GM23338 (cell line): ENCODE measurements around the gene GLRX. TPM values are rescaled to one million over a fixed set of nuclear protein-coding genes. Genes with fewer than 3 reads are reported as not detected.

Experiments
- ATAC-seq: fragments of 200-7000 bp; cut with Tn5 transposase; 3 replicates; pipeline ENCODE4 v1.9.1; 2020
- DNase-seq: peaks from one replicate; pipeline ENCODE4 v3.0.0-alpha.2; 2015; ENCODE audit warnings: low spot score
- H2AFZ ChIP-seq: fragments of 200-600 bp; sonication (generic); 2 replicates; pipeline ENCODE4 v1.8.0; 2016; ENCODE audit warnings: antibody characterized with exemption, mild to moderate bottlenecking, moderate library complexity
- H3F3A ChIP-seq: fragments of 200-600 bp; sonication (generic); replicated peaks from 2 replicates; pipeline ENCODE4 v1.8.0; 2017; ENCODE audit warnings: antibody characterized with exemption, mixed run types, low read depth
- H3K27ac ChIP-seq: fragments of 200-600 bp; sonication (generic); 2 replicates; pipeline ENCODE4 v1.6.1; 2016; ENCODE audit warnings: low read depth
- H3K27me3 ChIP-seq: fragments of 200-600 bp; sonication (generic); 2 replicates; pipeline ENCODE4 v1.8.0; 2016; ENCODE audit warnings: mild to moderate bottlenecking, mixed run types, moderate library complexity; ENCODE audit not compliant: insufficient read depth
- H3K36me3 ChIP-seq: fragments of 200-600 bp; sonication (generic); 2 replicates; pipeline ENCODE4 v1.8.0; 2016; ENCODE audit warnings: mild to moderate bottlenecking; ENCODE audit not compliant: insufficient read depth
- H3K4me1 ChIP-seq: fragments of 200-600 bp; sonication (generic); 2 replicates; pipeline ENCODE4 v1.8.0; 2016; ENCODE audit warnings: mild to moderate bottlenecking, moderate library complexity; ENCODE audit not compliant: insufficient read depth
- H3K4me2 ChIP-seq: fragments of 200-600 bp; sonication (generic); 2 replicates; pipeline ENCODE4 v1.7.1; 2017; ENCODE audit warnings: mixed run types
- H3K4me3 ChIP-seq: fragments of 200-600 bp; sonication (generic); 2 replicates; pipeline ENCODE4 v1.6.1; 2016; ENCODE audit warnings: mixed run types
- H3K79me2 ChIP-seq: fragments of 200-600 bp; sonication (generic); replicated peaks from 2 replicates; pipeline ENCODE4 v1.8.0; 2017; ENCODE audit warnings: mild to moderate bottlenecking; ENCODE audit not compliant: insufficient read depth
- H3K9me2 ChIP-seq: fragments of 200-600 bp; sonication (generic); 2 replicates; pipeline ENCODE4 v1.8.0; 2017; ENCODE audit not compliant: insufficient read depth
- H4K20me1 ChIP-seq: fragments of 200-600 bp; sonication (generic); replicated peaks from 2 replicates; pipeline ENCODE4 v1.8.0; 2017; ENCODE audit warnings: mild to moderate bottlenecking; ENCODE audit not compliant: insufficient read depth
- H3K27ac Mint-ChIP-seq: 2 replicates; pipeline ENCODE4 v1.8.0; 2020; ENCODE audit warnings: inconsistent platforms, mild to moderate bottlenecking, moderate library complexity, mixed read lengths
- H3K27me3 Mint-ChIP-seq: 3 replicates; pipeline ENCODE4 v1.8.0; 2022; ENCODE audit warnings: low read depth, mild to moderate bottlenecking, moderate library complexity, mixed read lengths, inconsistent platforms; ENCODE audit not compliant: insufficient read depth, poor library complexity
- H3K36me3 Mint-ChIP-seq: 3 replicates; pipeline ENCODE4 v1.8.0; 2021; ENCODE audit warnings: low read depth, mild to moderate bottlenecking, inconsistent platforms, moderate library complexity, mixed read lengths
- H3K4me1 Mint-ChIP-seq: 3 replicates; pipeline ENCODE4 v1.8.0; 2020; ENCODE audit warnings: mild to moderate bottlenecking, inconsistent platforms, mixed read lengths
- H3K4me3 Mint-ChIP-seq: 3 replicates; pipeline ENCODE4 v1.8.0; 2021; ENCODE audit warnings: moderate library complexity, mild to moderate bottlenecking, inconsistent platforms, mixed read lengths
- H3K9me3 Mint-ChIP-seq: 3 replicates; pipeline ENCODE4 v1.8.0; 2020; ENCODE audit warnings: moderate library complexity, mild to moderate bottlenecking, inconsistent platforms, mixed read lengths
- CREB1 ChIP-seq: fragments of 250-450 bp; sonication (Bioruptor Pico); IDR thresholded peaks from 2 replicates; pipeline ENCODE4 v1.5.0; 2020; ENCODE audit warnings: low read depth, mild to moderate bottlenecking, moderate library complexity
- CTCF ChIP-seq, 2 experiments: fragments of 200-600 bp in 1 of 2; sonication (generic) in 1 of 2; conservative IDR thresholded peaks; 2 replicates each; pipeline versions ENCODE4 v1.5.1 to v1.6.1; 2016 to 2017; ENCODE audit warnings: antibody characterized with exemption in 2 of 2, low read depth in 2 of 2, mild to moderate bottlenecking in 2 of 2, moderate library complexity in 1 of 2
- EZH2 ChIP-seq: fragments of 200-600 bp; sonication (generic); IDR thresholded peaks from one replicate; pipeline ENCODE4 v1.8.0; 2017; ENCODE audit warnings: antibody characterized with exemption, mild to moderate bottlenecking, low read depth; ENCODE audit not compliant: unreplicated experiment
- EZH2phosphoT487 ChIP-seq: fragments of 200-600 bp; sonication (generic); IDR thresholded peaks from one replicate; pipeline ENCODE4 v1.8.1; 2018; ENCODE audit warnings: antibody characterized with exemption; ENCODE audit not compliant: unreplicated experiment
- ZNF331 ChIP-seq: fragments of 250-450 bp; sonication (Bioruptor Pico); IDR thresholded peaks from 2 replicates; pipeline ENCODE4 v1.5.0; 2020; ENCODE audit warnings: low read depth, mild to moderate bottlenecking, moderate library complexity
- polyA plus RNA-seq: library from polyadenylated mRNA; unstranded; fragments of >200 nt; fragmentation: Nextera tagmentation; extraction: Ambion mirVana; gene quantifications from 2 replicates; pipeline ENCODE4 v1.2.1, GENCODE V29; 2016
- total RNA-seq: library from RNA; depleted of rRNA; stranded (reverse); fragments of >200 nt; shearing (Covaris generic); gene quantifications from 2 replicates; pipeline ENCODE4 v1.2.3, GENCODE V29; 2014
- TF ChIP-seq, protein P1 (sequence below): fragments of 250-450 bp; sonication (Bioruptor Pico); IDR thresholded peaks from 2 replicates; pipeline ENCODE4 v1.5.0; 2020; ENCODE audit warnings: mild to moderate bottlenecking, moderate library complexity

Gene GLRX
- total and polyA plus RNA-seq, 2 experiments from 2014 or later = 9.5 to 42.2 TPM

DNA sequence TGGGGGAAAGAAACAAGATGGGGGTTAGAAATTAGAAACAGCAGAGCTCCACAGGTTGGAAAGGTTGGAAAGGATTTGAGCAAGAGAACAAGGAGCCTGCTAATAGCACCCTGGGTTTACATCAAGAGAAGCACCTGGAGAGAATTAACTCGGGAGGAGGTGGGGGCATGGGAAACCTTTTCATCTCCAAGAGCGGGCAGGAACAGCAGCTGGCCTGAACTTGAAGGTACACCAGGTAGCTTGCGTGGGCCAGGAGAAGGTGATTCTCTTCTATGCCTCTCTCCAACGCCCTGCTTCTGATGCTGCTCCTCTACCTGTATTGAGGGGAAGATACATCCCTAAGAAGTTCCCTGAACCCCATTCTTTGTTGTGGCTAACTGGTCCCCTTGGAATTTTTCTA lies 37.1 kb upstream of the GLRX start:
- Mint-ChIP-seq H3K9me3 (no peaks in the 10 kb centered on the region), H3K27me3 (peaks cover 7% of the 10 kb centered on the region), H3K4me3 (no peak overlapping the region), H3K4me1 (peaks cover 24% of the 10 kb centered on the region), H3K36me3 (no peaks in the 10 kb centered on the region), H3K27ac (peak overlapping the region; percentile 15)
- Histone ChIP-seq H3K4me3 (no peak overlapping the region), H3K36me3 (no peaks in the 10 kb centered on the region), H2AFZ (no peak overlapping the region), H3K4me1 (no peaks in the 10 kb centered on the region; the same call in 1 of the 2 replicates), H3K27ac (no peak overlapping the region), H3K9me2 (no peaks in the 10 kb centered on the region), H3K79me2 (no peaks in the 10 kb centered on the region), H3F3A (no peaks in the 10 kb centered on the region), H4K20me1 (no peaks in the 10 kb centered on the region), H3K4me2 (0 out of 2 replicates have a peak overlapping the region, but pooled peaks have one; percentile 6), H3K27me3 (no peaks in the 10 kb centered on the region)
- ATAC-seq (no peak), DNase-seq (no peak)
- no peak for TF ChIP-seq CTCF (conservative IDR thresholded peaks at IDR 0.05; ENCODE audit: low read depth in 2 of 2)
- TF ChIP-seq ZNF331 (CRISPR knock-in tag) = no peak
- TF ChIP-seq EZH2phosphoT487 = no peak

- ATAC-seq (peak; percentile 96), DNase-seq (peak; percentile 88)
- Histone ChIP-seq H3K27ac (no peak overlapping the region), H2AFZ (no peak overlapping the region; the same call in 1 of the 2 replicates), H3K4me1 (no peaks in the 10 kb centered on the region; the same call in 1 of the 2 replicates), H3K36me3 (no peaks in the 10 kb centered on the region), H3F3A (no peaks in the 10 kb centered on the region), H3K4me3 (no peak overlapping the region; the same call in 1 of the 2 replicates), H3K79me2 (no peaks in the 10 kb centered on the region), H4K20me1 (no peaks in the 10 kb centered on the region), H3K9me2 (no peaks in the 10 kb centered on the region), H3K4me2 (peak overlapping the region; percentile 6; the same call in 1 of the 2 replicates), H3K27me3 (no peaks in the 10 kb centered on the region)
- H3K27ac Mint-ChIP-seq = peak overlapping the region; percentile 15
- TF ChIP-seq, protein P1, sequence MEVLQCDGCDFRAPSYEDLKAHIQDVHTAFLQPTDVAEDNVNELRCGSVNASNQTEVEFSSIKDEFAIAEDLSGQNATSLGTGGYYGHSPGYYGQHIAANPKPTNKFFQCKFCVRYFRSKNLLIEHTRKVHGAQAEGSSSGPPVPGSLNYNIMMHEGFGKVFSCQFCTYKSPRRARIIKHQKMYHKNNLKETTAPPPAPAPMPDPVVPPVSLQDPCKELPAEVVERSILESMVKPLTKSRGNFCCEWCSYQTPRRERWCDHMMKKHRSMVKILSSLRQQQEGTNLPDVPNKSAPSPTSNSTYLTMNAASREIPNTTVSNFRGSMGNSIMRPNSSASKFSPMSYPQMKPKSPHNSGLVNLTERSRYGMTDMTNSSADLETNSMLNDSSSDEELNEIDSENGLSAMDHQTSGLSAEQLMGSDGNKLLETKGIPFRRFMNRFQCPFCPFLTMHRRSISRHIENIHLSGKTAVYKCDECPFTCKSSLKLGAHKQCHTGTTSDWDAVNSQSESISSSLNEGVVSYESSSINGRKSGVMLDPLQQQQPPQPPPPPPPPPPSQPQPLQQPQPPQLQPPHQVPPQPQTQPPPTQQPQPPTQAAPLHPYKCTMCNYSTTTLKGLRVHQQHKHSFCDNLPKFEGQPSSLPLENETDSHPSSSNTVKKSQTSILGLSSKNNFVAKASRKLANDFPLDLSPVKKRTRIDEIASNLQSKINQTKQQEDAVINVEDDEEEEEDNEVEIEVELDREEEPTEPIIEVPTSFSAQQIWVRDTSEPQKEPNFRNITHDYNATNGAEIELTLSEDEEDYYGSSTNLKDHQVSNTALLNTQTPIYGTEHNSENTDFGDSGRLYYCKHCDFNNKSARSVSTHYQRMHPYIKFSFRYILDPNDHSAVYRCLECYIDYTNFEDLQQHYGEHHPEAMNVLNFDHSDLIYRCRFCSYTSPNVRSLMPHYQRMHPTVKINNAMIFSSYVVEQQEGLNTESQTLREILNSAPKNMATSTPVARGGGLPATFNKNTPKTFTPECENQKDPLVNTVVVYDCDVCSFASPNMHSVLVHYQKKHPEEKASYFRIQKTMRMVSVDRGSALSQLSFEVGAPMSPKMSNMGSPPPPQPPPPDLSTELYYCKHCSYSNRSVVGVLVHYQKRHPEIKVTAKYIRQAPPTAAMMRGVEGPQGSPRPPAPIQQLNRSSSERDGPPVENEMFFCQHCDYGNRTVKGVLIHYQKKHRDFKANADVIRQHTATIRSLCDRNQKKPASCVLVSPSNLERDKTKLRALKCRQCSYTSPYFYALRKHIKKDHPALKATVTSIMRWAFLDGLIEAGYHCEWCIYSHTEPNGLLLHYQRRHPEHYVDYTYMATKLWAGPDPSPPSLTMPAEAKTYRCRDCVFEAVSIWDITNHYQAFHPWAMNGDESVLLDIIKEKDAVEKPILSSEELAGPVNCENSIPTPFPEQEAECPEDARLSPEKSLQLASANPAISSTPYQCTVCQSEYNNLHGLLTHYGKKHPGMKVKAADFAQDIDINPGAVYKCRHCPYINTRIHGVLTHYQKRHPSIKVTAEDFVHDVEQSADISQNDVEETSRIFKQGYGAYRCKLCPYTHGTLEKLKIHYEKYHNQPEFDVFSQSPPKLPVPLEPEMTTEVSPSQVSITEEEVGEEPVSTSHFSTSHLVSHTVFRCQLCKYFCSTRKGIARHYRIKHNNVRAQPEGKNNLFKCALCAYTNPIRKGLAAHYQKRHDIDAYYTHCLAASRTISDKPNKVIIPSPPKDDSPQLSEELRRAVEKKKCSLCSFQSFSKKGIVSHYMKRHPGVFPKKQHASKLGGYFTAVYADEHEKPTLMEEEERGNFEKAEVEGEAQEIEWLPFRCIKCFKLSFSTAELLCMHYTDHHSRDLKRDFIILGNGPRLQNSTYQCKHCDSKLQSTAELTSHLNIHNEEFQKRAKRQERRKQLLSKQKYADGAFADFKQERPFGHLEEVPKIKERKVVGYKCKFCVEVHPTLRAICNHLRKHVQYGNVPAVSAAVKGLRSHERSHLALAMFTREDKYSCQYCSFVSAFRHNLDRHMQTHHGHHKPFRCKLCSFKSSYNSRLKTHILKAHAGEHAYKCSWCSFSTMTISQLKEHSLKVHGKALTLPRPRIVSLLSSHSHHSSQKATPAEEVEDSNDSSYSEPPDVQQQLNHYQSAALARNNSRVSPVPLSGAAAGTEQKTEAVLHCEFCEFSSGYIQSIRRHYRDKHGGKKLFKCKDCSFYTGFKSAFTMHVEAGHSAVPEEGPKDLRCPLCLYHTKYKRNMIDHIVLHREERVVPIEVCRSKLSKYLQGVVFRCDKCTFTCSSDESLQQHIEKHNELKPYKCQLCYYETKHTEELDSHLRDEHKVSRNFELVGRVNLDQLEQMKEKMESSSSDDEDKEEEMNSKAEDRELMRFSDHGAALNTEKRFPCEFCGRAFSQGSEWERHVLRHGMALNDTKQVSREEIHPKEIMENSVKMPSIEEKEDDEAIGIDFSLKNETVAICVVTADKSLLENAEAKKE (CRISPR knock-in tag) = no peak
- TF ChIP-seq CREB1 (CRISPR knock-in tag) (peak; percentile 84), EZH2 (no peak), CTCF (conservative IDR thresholded peaks at IDR 0.05; ENCODE audit: low read depth in 2 of 2) (peak; percentile 89 to 99)
- no peaks in the 10 kb centered on the region for H3K36me3 Mint-ChIP-seq
- H3K4me3 Mint-ChIP-seq = peak overlapping the region; percentile 47; the same call in 2 of the 3 replicates
- peaks cover 7% of the 10 kb centered on the region for H3K27me3 Mint-ChIP-seq
- peaks cover 24% of the 10 kb centered on the region for H3K4me1 Mint-ChIP-seq
- H3K9me3 Mint-ChIP-seq = no peaks in the 10 kb centered on the region
These were observed 36.4 kb upstream of the GLRX start for GRCh38 chr5:95858661-95859595.
